CD14-positive monocyte (primary cell): ENCODE data around the gene PDCL3. TPM values are rescaled to one million over a fixed set of nuclear protein-coding genes. Genes with fewer than 3 reads are reported as not detected.

Experiments
- DNase-seq, 3 donors: peaks; one replicate each; pipeline ENCODE4 v3.0.0-alpha.2; 2011 to 2022
- H2AFZ ChIP-seq: 2 replicates; pipeline ENCODE4 v1.6.0; 2012; ENCODE audit warnings: mild to moderate bottlenecking, low read depth, low read length, inconsistent platforms; ENCODE audit not compliant: insufficient read depth, poor library complexity, severe bottlenecking
- H3K27ac ChIP-seq, 2 donors: 1 replicate in 1 of 2; 2 replicates in 1 of 2; pipeline ENCODE4 v1.5.1; 2012 to 2013; ENCODE audit warnings: low read length in 2 of 2, control low read depth in 1 of 2, inconsistent platforms in 1 of 2, low read depth in 1 of 2, mild to moderate bottlenecking in 1 of 2
- H3K27me3 ChIP-seq, 2 donors: one replicate each; pipeline versions ENCODE4 v1.6.0 to v1.6.1; 2011 to 2013; ENCODE audit warnings: low read length in 2 of 2; ENCODE audit not compliant: control insufficient read depth in 2 of 2, insufficient read depth in 2 of 2
- H3K36me3 ChIP-seq, 2 donors: replicated peaks in 1 of 2; 1 replicate in 1 of 2; 2 replicates in 1 of 2; pipeline versions ENCODE4 v1.5.1 to v1.6.1; 2012 to 2013; ENCODE audit warnings: low read length in 2 of 2, control low read depth in 1 of 2, inconsistent platforms in 1 of 2, mild to moderate bottlenecking in 1 of 2; ENCODE audit not compliant: insufficient read depth in 2 of 2, control insufficient read depth in 1 of 2
- H3K4me1 ChIP-seq, 2 donors: 1 replicate in 1 of 2; 2 replicates in 1 of 2; pipeline versions ENCODE4 v1.5.1 to v1.6.1; 2012 to 2013; ENCODE audit warnings: low read length in 2 of 2, control low read depth in 1 of 2, inconsistent platforms in 1 of 2, mild to moderate bottlenecking in 1 of 2, moderate library complexity in 1 of 2; ENCODE audit not compliant: insufficient read depth in 2 of 2, control insufficient read depth in 1 of 2
- H3K4me2 ChIP-seq: replicated peaks from 2 replicates; pipeline ENCODE3; 2012; ENCODE audit warnings: low read length, moderate library complexity, mild to moderate bottlenecking; ENCODE audit not compliant: poor library complexity, severe bottlenecking; ENCODE audit errors: extremely low read depth
- H3K4me3 ChIP-seq, 3 experiments: fragments of 200-600 bp in 1 of 3; sonication (generic) in 1 of 3; replicated peaks in 1 of 3; 1 replicate in 2 of 3; 2 replicates in 1 of 3; pipeline ENCODE4 v1.5.1; 2011 to 2013; ENCODE audit warnings: low read length in 3 of 3, mild to moderate bottlenecking in 3 of 3, control low read depth in 2 of 3, low read depth in 2 of 3, inconsistent platforms in 1 of 3, moderate library complexity in 1 of 3
- H3K79me2 ChIP-seq: 2 replicates; pipeline ENCODE4 v1.6.0; 2012; ENCODE audit warnings: mild to moderate bottlenecking, control low read depth, inconsistent platforms, low read length, moderate library complexity; ENCODE audit not compliant: insufficient read depth
- H3K9ac ChIP-seq: 2 replicates; pipeline ENCODE4 v1.6.0; 2017; ENCODE audit warnings: low read length, mild to moderate bottlenecking; ENCODE audit not compliant: insufficient read depth, poor library complexity, severe bottlenecking
- H3K9me3 ChIP-seq, 2 donors: replicated peaks in 1 of 2; 1 replicate in 1 of 2; 2 replicates in 1 of 2; pipeline versions ENCODE4 v1.5.1 to v1.6.1; 2012 to 2013; ENCODE audit warnings: low read length in 2 of 2, control low read depth in 1 of 2; ENCODE audit not compliant: control insufficient read depth in 1 of 2, insufficient read depth in 1 of 2
- H4K20me1 ChIP-seq: 2 replicates; pipeline ENCODE4 v1.6.0; 2012; ENCODE audit warnings: mild to moderate bottlenecking, low read length, control low read depth, moderate library complexity; ENCODE audit not compliant: insufficient read depth
- H3K27ac Mint-ChIP-seq, 7 donors: one replicate each; pipeline ENCODE4 v1.8.0; 2020; ENCODE audit warnings: mild to moderate bottlenecking in 7 of 7, mixed read lengths in 7 of 7, moderate library complexity in 6 of 7, inconsistent platforms in 2 of 7
- H3K27me3 Mint-ChIP-seq, 3 donors: one replicate each; pipeline ENCODE4 v1.8.0; 2021 to 2022; ENCODE audit warnings: low read depth in 3 of 3, mild to moderate bottlenecking in 3 of 3, mixed read lengths in 3 of 3, moderate library complexity in 3 of 3, inconsistent platforms in 1 of 3
- H3K36me3 Mint-ChIP-seq, 2 donors: one replicate each; pipeline ENCODE4 v1.8.0; 2020; ENCODE audit warnings: mixed read lengths in 2 of 2, inconsistent platforms in 1 of 2, mild to moderate bottlenecking in 1 of 2
- H3K4me1 Mint-ChIP-seq: one replicate; pipeline ENCODE4 v1.8.0; 2020; ENCODE audit warnings: mild to moderate bottlenecking, mixed read lengths
- H3K4me3 Mint-ChIP-seq, 2 donors: one replicate each; pipeline ENCODE4 v1.8.0; 2020; ENCODE audit warnings: mild to moderate bottlenecking in 2 of 2, mixed read lengths in 2 of 2, moderate library complexity in 1 of 2
- H3K9me3 Mint-ChIP-seq, 7 donors: one replicate each; pipeline ENCODE4 v1.8.0; 2020 to 2022; ENCODE audit warnings: mixed read lengths in 7 of 7, mild to moderate bottlenecking in 6 of 7, moderate library complexity in 6 of 7, inconsistent platforms in 2 of 7
- CTCF ChIP-seq: fragments of 200-600 bp; IDR thresholded peaks from one replicate; pipeline ENCODE4 v1.8.0; 2022; ENCODE audit warnings: antibody characterized with exemption, mild to moderate bottlenecking
- WGBS: methylation state at CpG from one replicate; pipeline ENCODE4 v1.1.5; 2013; ENCODE audit warnings: missing lambda C conversion rate; ENCODE audit not compliant: insufficient coverage; 5-methylcytosine and 5-hydroxymethylcytosine counted together
- intact Hi-C, 2 donors: fragments of 100-400 bp; cut with micrococcal nuclease; formaldehyde crosslinking; loops; one replicate each; pipeline versions ENCODE4 v1.15.0 to v1.15.1; 2023
- polyA plus RNA-seq, 3 donors: library from polyadenylated mRNA; depleted of rRNA in 1 of 3; unstranded in 2 of 3; stranded (reverse) in 1 of 3; fragments of 300-500 nt in 2 of 3; fragments of >200 nt in 1 of 3; fragmentation: Illumina TruSeq in 2 of 3; gene quantifications; 1 replicate in 2 of 3; 2 replicates in 1 of 3; pipeline ENCODE4 v1.2.3, GENCODE V29; 2012 to 2021

PDCL3 gene
- polyA plus RNA-seq, 3 donors = 15.9 to 28.4 (median 24.8) TPM

- Histone ChIP-seq H3K27me3 (no peaks in the 10 kb centered on the region), H4K20me1 (no peaks in the 10 kb centered on the region), H3K79me2 (no peaks in the 10 kb centered on the region), H3K4me2 (no peak overlapping the region), H3K4me3 (no peak overlapping the region), H3K4me1 (no peaks in the 10 kb centered on the region), H2AFZ (no peak overlapping the region), H3K9me3 (no peaks in the 10 kb centered on the region), H3K27ac (no peak overlapping the region), H3K9ac (no peak overlapping the region), H3K36me3 (no peaks in the 10 kb centered on the region)
- Mint-ChIP-seq H3K27me3 (peaks cover 0 to 3% (median 1%) of the 10 kb centered on the region in 3 donors), H3K9me3 (peaks cover 0 to 7% (median 4%) of the 10 kb centered on the region in 7 donors), H3K27ac (no peak overlapping the region), H3K4me1 (peaks cover 7% of the 10 kb centered on the region), H3K4me3 (no peak overlapping the region), H3K36me3 (no peaks in the 10 kb centered on the region)
- intact Hi-C loops = no loop called here
- TF ChIP-seq CTCF = no peak
- WGBS = 86% methylated on average over 1 of the region's 3 CpGs
- no peak for DNase-seq
Observed at GRCh38 chr2:100541404-100541803, 21.4 kb upstream of the PDCL3 start.

- no peak overlapping the region for H2AFZ ChIP-seq
- no peak overlapping the region for H3K9ac ChIP-seq
- H3K4me3 ChIP-seq = no peak overlapping the region
- no peaks in the 10 kb centered on the region for H3K4me1 ChIP-seq
- H3K79me2 ChIP-seq = no peaks in the 10 kb centered on the region
- Mint-ChIP-seq H3K27me3 (peaks cover 0 to 4% (median 1%) of the 10 kb centered on the region in 3 donors), H3K9me3 (peaks cover 0 to 7% (median 4%) of the 10 kb centered on the region in 7 donors), H3K27ac (no peak overlapping the region), H3K4me1 (peaks cover 11% of the 10 kb centered on the region), H3K36me3 (no peaks in the 10 kb centered on the region), H3K4me3 (no peak overlapping the region)
- no peaks in the 10 kb centered on the region for H4K20me1 ChIP-seq
- no peak for DNase-seq
- no peak overlapping the region for H3K27ac ChIP-seq
- no peaks in the 10 kb centered on the region for H3K27me3 ChIP-seq
- H3K9me3 ChIP-seq = no peaks in the 10 kb centered on the region
- no peaks in the 10 kb centered on the region for H3K36me3 ChIP-seq
- H3K4me2 ChIP-seq = no peak overlapping the region
- intact Hi-C loops = no loop called here
- WGBS = 100% methylated on average over 1 of the region's 6 CpGs
- no peak for TF ChIP-seq CTCF
Observed at GRCh38 chr2:100542418-100542817, 20.4 kb upstream of the PDCL3 start.
